HepG2 (cell line): ENCODE data around the gene FFAR4. TPM values are rescaled to one million over a fixed set of nuclear protein-coding genes. Genes with fewer than 3 reads are reported as not detected.

Experiments used
- AHR ChIP-seq: IDR thresholded peaks from 2 replicates; pipeline ENCODE4 v1.6.1; 2018; ENCODE audit warnings: missing genetic modification reagents, missing compliant biosample characterization
- ATF2 ChIP-seq: sonication (generic); formaldehyde crosslinking; IDR thresholded peaks from 2 replicates; pipeline ENCODE4 v1.4.0; 2020; ENCODE audit warnings: missing genetic modification reagents
- KDM4B ChIP-seq: sonication (generic); formaldehyde crosslinking; IDR thresholded peaks from 2 replicates; pipeline ENCODE4 v1.4.0; 2020; ENCODE audit warnings: missing genetic modification reagents
- MED1 ChIP-seq: sonication (generic); formaldehyde crosslinking; IDR thresholded peaks from 2 replicates; pipeline ENCODE4 v1.4.0; 2020; ENCODE audit warnings: missing genetic modification reagents
- MTF1 ChIP-seq: sonication (generic); formaldehyde crosslinking; IDR thresholded peaks from 2 replicates; pipeline ENCODE4 v1.5.0; 2020; ENCODE audit warnings: missing genetic modification reagents
- NCOA5 ChIP-seq: sonication (generic); formaldehyde crosslinking; IDR thresholded peaks from 2 replicates; pipeline ENCODE4 v1.4.0; 2020; ENCODE audit warnings: missing genetic modification reagents
- NFAT5 ChIP-seq: sonication (generic); formaldehyde crosslinking; IDR thresholded peaks from 2 replicates; pipeline ENCODE4 v1.4.0; 2020; ENCODE audit warnings: missing genetic modification reagents
- NR3C1 ChIP-seq: sonication (generic); formaldehyde crosslinking; IDR thresholded peaks from 2 replicates; pipeline ENCODE4 v1.4.0; 2020; ENCODE audit warnings: missing genetic modification reagents
- PCBP1 ChIP-seq: fragments of 200-400 bp; formaldehyde crosslinking; IDR thresholded peaks from 2 replicates; pipeline ENCODE4 v1.6.1; 2017; ENCODE audit warnings: mild to moderate bottlenecking, low read depth, low read length, borderline replicate concordance
- POLR2A ChIP-seq, 2 experiments: IDR thresholded peaks; 2 replicates each; pipeline ENCODE4 v1.6.1; 2011; ENCODE audit warnings: low read depth in 2 of 2, low read length in 2 of 2, mild to moderate bottlenecking in 1 of 2, moderate library complexity in 1 of 2; ENCODE audit not compliant: insufficient read depth in 1 of 2
- RBM22 ChIP-seq: fragments of 200-400 bp; formaldehyde crosslinking; optimal IDR thresholded peaks from 2 replicates; pipeline ENCODE3; 2017; ENCODE audit warnings: mild to moderate bottlenecking, low read length, moderate library complexity
- REPIN1 ChIP-seq: sonication (generic); formaldehyde crosslinking; IDR thresholded peaks from 2 replicates; pipeline ENCODE4 v1.8.0; 2022; ENCODE audit warnings: missing genetic modification reagents, low read depth, mild to moderate bottlenecking, borderline replicate concordance
- ZNF296 ChIP-seq: sonication (generic); formaldehyde crosslinking; conservative IDR thresholded peaks from 2 replicates; pipeline ENCODE4 v1.5.0; 2020; ENCODE audit warnings: mild to moderate bottlenecking, missing genetic modification reagents
- ZNF569 ChIP-seq: sonication (generic); formaldehyde crosslinking; IDR thresholded peaks from 2 replicates; pipeline ENCODE4 v1.5.0; 2020; ENCODE audit warnings: mild to moderate bottlenecking, missing genetic modification reagents, moderate library complexity, borderline replicate concordance
- ZNF761 ChIP-seq: sonication (generic); formaldehyde crosslinking; conservative IDR thresholded peaks from 2 replicates; pipeline ENCODE4 v1.4.0; 2020; ENCODE audit warnings: mild to moderate bottlenecking, missing genetic modification reagents
- polyA plus RNA-seq, 8 experiments: library from polyadenylated mRNA; depleted of rRNA in 3 of 8; stranded (reverse) in 7 of 8; unstranded in 1 of 8; fragments of >200 nt; fragmentation: Illumina TruSeq in 4 of 8; extraction: Trizol in 4 of 8; gene quantifications; 2 replicates each; pipeline versions ENCODE4 v1.2.1 to v1.2.3, GENCODE V29; 2011 to 2016; ENCODE audit warnings: low read depth in 4 of 8, missing spikeins in 1 of 8, mixed read lengths in 1 of 8; ENCODE audit not compliant: insufficient read depth in 1 of 8
- total RNA-seq, 5 experiments: library from RNA; depleted of rRNA; stranded (reverse); fragments of >200 nt; fragmentation: Illumina TruSeq; extraction: Trizol; gene quantifications; 2 replicates each; pipeline ENCODE4 v1.2.3, GENCODE V29; 2016; ENCODE audit warnings: low read depth in 1 of 5
- TF ChIP-seq, protein P1 (sequence below): sonication (generic); formaldehyde crosslinking; IDR thresholded peaks from 2 replicates; pipeline ENCODE4 v1.4.0; 2020; ENCODE audit warnings: missing genetic modification reagents
- TF ChIP-seq, protein P2 (sequence below): sonication (generic); formaldehyde crosslinking; IDR thresholded peaks from 2 replicates; pipeline ENCODE4 v1.8.1; 2023; ENCODE audit warnings: mild to moderate bottlenecking, moderate library complexity, missing genetic modification reagents
- TF ChIP-seq, protein P3 (sequence below): sonication (generic); formaldehyde crosslinking; IDR thresholded peaks from 2 replicates; pipeline ENCODE4 v1.5.0; 2020; ENCODE audit warnings: missing genetic modification reagents

FFAR4 gene
- total and polyA plus RNA-seq, 2 of the 13 experiments (the other 11 are each of a cell fraction or from before 2014, with no cell fraction given), result 0.09 TPM; not detected in 1

GRCh38 chr10:93590638-93591037 is 24.2 kb downstream of the FFAR4 start (continued):
- TF ChIP-seq, protein P1, sequence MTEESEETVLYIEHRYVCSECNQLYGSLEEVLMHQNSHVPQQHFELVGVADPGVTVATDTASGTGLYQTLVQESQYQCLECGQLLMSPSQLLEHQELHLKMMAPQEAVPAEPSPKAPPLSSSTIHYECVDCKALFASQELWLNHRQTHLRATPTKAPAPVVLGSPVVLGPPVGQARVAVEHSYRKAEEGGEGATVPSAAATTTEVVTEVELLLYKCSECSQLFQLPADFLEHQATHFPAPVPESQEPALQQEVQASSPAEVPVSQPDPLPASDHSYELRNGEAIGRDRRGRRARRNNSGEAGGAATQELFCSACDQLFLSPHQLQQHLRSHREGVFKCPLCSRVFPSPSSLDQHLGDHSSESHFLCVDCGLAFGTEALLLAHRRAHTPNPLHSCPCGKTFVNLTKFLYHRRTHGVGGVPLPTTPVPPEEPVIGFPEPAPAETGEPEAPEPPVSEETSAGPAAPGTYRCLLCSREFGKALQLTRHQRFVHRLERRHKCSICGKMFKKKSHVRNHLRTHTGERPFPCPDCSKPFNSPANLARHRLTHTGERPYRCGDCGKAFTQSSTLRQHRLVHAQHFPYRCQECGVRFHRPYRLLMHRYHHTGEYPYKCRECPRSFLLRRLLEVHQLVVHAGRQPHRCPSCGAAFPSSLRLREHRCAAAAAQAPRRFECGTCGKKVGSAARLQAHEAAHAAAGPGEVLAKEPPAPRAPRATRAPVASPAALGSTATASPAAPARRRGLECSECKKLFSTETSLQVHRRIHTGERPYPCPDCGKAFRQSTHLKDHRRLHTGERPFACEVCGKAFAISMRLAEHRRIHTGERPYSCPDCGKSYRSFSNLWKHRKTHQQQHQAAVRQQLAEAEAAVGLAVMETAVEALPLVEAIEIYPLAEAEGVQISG, result 0 out of 2 replicates have a peak, but pooled peaks have one; percentile 21
- TF ChIP-seq MED1 (CRISPR knock-in tag) (0 out of 2 replicates have a peak, but pooled peaks have one; percentile 14), ZNF761 (CRISPR knock-in tag) (no peak), POLR2A (IDR thresholded peaks at IDR 0.05; ENCODE audit: insufficient read depth in 1 of 2, low read depth in 2 of 2, low read length in 2 of 2) (peak in 1 of 2 experiments; percentile 13; a peak in 2 of 4 replicates), AHR (no peak), RBM22 (peak; percentile 93), NR3C1 (CRISPR knock-in tag) (no peak), NCOA5 (CRISPR knock-in tag) (peak; percentile 57; the same call in 1 of the 2 replicates), ZNF569 (CRISPR knock-in tag) (no peak), REPIN1 (CRISPR knock-in tag) (0 out of 2 replicates have a peak, but pooled peaks have one; percentile 39), NFAT5 (CRISPR knock-in tag) (no peak), PCBP1 (no peak), KDM4B (no peak), MTF1 (CRISPR knock-in tag) (no peak), ZNF296 (no peak), ATF2 (no peak)
- TF ChIP-seq, protein P2, sequence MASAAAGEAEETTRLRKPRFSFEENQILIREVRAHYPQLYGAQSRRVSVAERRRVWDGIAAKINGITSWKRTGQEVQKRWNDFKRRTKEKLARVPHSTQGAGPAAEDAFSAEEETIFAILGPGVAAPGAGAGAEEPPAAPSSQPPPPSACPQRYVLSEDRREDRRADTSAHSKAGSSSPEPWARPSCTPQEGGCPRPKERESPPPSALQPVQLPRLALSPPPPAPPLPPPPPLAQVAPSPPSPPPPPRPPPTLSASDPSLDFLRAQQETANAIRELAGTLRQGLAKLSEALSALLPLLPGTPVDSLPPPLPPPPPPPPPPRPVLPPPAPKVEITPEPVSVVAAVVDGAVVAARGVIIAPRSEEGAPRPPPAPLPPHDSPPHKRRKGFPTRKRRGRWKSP (CRISPR knock-in tag), result no peak
- TF ChIP-seq, protein P3, sequence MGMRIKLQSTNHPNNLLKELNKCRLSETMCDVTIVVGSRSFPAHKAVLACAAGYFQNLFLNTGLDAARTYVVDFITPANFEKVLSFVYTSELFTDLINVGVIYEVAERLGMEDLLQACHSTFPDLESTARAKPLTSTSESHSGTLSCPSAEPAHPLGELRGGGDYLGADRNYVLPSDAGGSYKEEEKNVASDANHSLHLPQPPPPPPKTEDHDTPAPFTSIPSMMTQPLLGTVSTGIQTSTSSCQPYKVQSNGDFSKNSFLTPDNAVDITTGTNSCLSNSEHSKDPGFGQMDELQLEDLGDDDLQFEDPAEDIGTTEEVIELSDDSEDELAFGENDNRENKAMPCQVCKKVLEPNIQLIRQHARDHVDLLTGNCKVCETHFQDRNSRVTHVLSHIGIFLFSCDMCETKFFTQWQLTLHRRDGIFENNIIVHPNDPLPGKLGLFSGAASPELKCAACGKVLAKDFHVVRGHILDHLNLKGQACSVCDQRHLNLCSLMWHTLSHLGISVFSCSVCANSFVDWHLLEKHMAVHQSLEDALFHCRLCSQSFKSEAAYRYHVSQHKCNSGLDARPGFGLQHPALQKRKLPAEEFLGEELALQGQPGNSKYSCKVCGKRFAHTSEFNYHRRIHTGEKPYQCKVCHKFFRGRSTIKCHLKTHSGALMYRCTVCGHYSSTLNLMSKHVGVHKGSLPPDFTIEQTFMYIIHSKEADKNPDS (CRISPR knock-in tag), result no peak
